H1 (cell line): Measurements from ENCODE around the gene CENPP. TPM values are rescaled to one million over a fixed set of nuclear protein-coding genes. Genes with fewer than 3 reads are reported as not detected.

ENCODE experiments used
- CTCF ChIA-PET: fragments of 300-600 bp; sonication (Branson Sonifier 250); formaldehyde crosslinking; loops from one replicate; lab custom pipeline; 2021; ENCODE audit not compliant: partially characterized antibody; lab: Charles Lee
- POLR2A ChIA-PET: fragments of 300-600 bp; sonication (Branson Sonifier 250); formaldehyde crosslinking; loops from one replicate; lab custom pipeline; 2021; ENCODE audit warnings: inconsistent platforms; ENCODE audit not compliant: partially characterized antibody; lab: Charles Lee
- DNase-seq, 2 experiments: peaks; one replicate each; pipeline versions ENCODE4 v3.0.0 to v3.0.0-alpha.2; 2010 to 2022; ENCODE audit warnings: low spot score in 2 of 2, low read depth in 1 of 2, mixed read lengths in 1 of 2
- FAIRE-seq: peaks from 2 replicates; lab custom pipeline; 2011; peaks lifted over from hg19 to GRCh38; lab: Jason Lieb, UNC
- H2AFZ ChIP-seq: 2 replicates; pipeline ENCODE4 v1.8.1; 2012; ENCODE audit warnings: low read length, inconsistent platforms
- H2AK5ac ChIP-seq: 2 replicates; pipeline ENCODE4 v1.6.1; 2013; ENCODE audit warnings: low read depth, low read length
- H2BK120ac ChIP-seq: replicated peaks from 2 replicates; pipeline ENCODE3; 2013; ENCODE audit warnings: low read depth, low read length, inconsistent platforms
- H2BK12ac ChIP-seq: 2 replicates; pipeline ENCODE4 v1.6.1; 2013; ENCODE audit warnings: low read depth, low read length
- H2BK15ac ChIP-seq: 2 replicates; pipeline ENCODE4 v1.6.1; 2013; ENCODE audit warnings: low read length
- H2BK20ac ChIP-seq: 2 replicates; pipeline ENCODE4 v1.6.1; 2013; ENCODE audit warnings: low read length
- H2BK5ac ChIP-seq: 2 replicates; pipeline ENCODE4 v1.6.1; 2013; ENCODE audit warnings: low read depth, low read length
- H3K14ac ChIP-seq: 2 replicates; pipeline ENCODE4 v1.6.1; 2013; ENCODE audit warnings: inconsistent platforms; ENCODE audit not compliant: insufficient read length
- H3K18ac ChIP-seq: 2 replicates; pipeline ENCODE4 v1.6.1; 2013; ENCODE audit warnings: low read length; ENCODE audit errors: extremely low read depth
- H3K23ac ChIP-seq: 2 replicates; pipeline ENCODE4 v1.6.1; 2013; ENCODE audit warnings: inconsistent platforms; ENCODE audit not compliant: insufficient read length
- H3K23me2 ChIP-seq: 2 replicates; pipeline ENCODE4 v1.6.1; 2013; ENCODE audit warnings: low read depth, low read length
- H3K27ac ChIP-seq: 2 replicates; pipeline ENCODE4 v1.6.1; 2011; ENCODE audit warnings: low read depth, low read length, inconsistent platforms
- H3K27me3 ChIP-seq, 4 experiments: replicated peaks in 1 of 4; 1 replicate in 1 of 4; 2 replicates in 3 of 4; pipeline versions ENCODE4 v1.6.1 to v1.8.1; 2011 to 2013; ENCODE audit warnings: low read length in 3 of 4, mild to moderate bottlenecking in 3 of 4, inconsistent platforms in 2 of 4, mixed read lengths in 2 of 4, moderate library complexity in 1 of 4; ENCODE audit not compliant: control insufficient read depth in 3 of 4, insufficient read depth in 3 of 4; ENCODE audit errors: extremely low read depth in 1 of 4
- H3K36me3 ChIP-seq, 4 experiments: 2 replicates each; pipeline versions ENCODE4 v1.6.1 to v1.8.1; 2011 to 2013; ENCODE audit warnings: mild to moderate bottlenecking in 4 of 4, low read length in 3 of 4, moderate library complexity in 2 of 4, control low read depth in 1 of 4, inconsistent platforms in 1 of 4; ENCODE audit not compliant: insufficient read depth in 4 of 4, control insufficient read depth in 2 of 4
- H3K4ac ChIP-seq: replicated peaks from 2 replicates; pipeline ENCODE3; 2013; ENCODE audit warnings: low read length, low read depth, mixed read lengths, inconsistent platforms; ENCODE audit not compliant: insufficient read length
- H3K4me1 ChIP-seq, 4 experiments: replicated peaks in 1 of 4; 1 replicate in 1 of 4; 2 replicates in 3 of 4; pipeline versions ENCODE4 v1.6.1 to v1.8.1; 2011 to 2013; ENCODE audit warnings: low read length in 3 of 4, inconsistent platforms in 2 of 4, mixed read lengths in 1 of 4; ENCODE audit not compliant: insufficient read depth in 4 of 4, control insufficient read depth in 3 of 4
- H3K4me2 ChIP-seq, 2 experiments: 2 replicates each; pipeline versions ENCODE4 v1.6.1 to v1.8.1; 2011 to 2013; ENCODE audit warnings: low read depth in 2 of 2, low read length in 2 of 2, control low read depth in 1 of 2, inconsistent platforms in 1 of 2, mild to moderate bottlenecking in 1 of 2; ENCODE audit not compliant: insufficient read depth in 1 of 2
- H3K4me3 ChIP-seq, 4 experiments: fragments of 200-600, 300-600 bp in 1 of 4; sonication (generic), shearing (Covaris generic), sonication (Bioruptor Twin) in 1 of 4; 2 replicates each; pipeline versions ENCODE4 v1.5.1 to v1.8.1; 2011 to 2016; ENCODE audit warnings: low read length in 4 of 4, low read depth in 3 of 4, control low read depth in 2 of 4, inconsistent platforms in 2 of 4, mild to moderate bottlenecking in 2 of 4, mixed read lengths in 1 of 4, moderate library complexity in 1 of 4; ENCODE audit not compliant: insufficient read depth in 2 of 4; ENCODE audit errors: extremely low read depth in 1 of 4
- H3K56ac ChIP-seq: replicated peaks from 2 replicates; pipeline ENCODE3; 2013; ENCODE audit warnings: low read depth, mild to moderate bottlenecking, mixed read lengths, low read length, inconsistent platforms; ENCODE audit not compliant: insufficient read length
- H3K79me1 ChIP-seq: 2 replicates; pipeline ENCODE4 v1.6.1; 2013; ENCODE audit warnings: low read depth, low read length, control low read depth
- H3K79me2 ChIP-seq, 2 experiments: 2 replicates each; pipeline versions ENCODE4 v1.6.1 to v1.8.1; 2012 to 2013; ENCODE audit warnings: low read length in 2 of 2, mild to moderate bottlenecking in 2 of 2, inconsistent platforms in 1 of 2; ENCODE audit not compliant: insufficient read depth in 2 of 2, control insufficient read depth in 1 of 2
- H3K9ac ChIP-seq, 4 experiments: replicated peaks in 1 of 4; 1 replicate in 1 of 4; 2 replicates in 3 of 4; pipeline versions ENCODE4 v1.6.1 to v1.8.1; 2011 to 2013; ENCODE audit warnings: low read depth in 3 of 4, low read length in 3 of 4, control low read depth in 2 of 4, mild to moderate bottlenecking in 2 of 4, moderate library complexity in 2 of 4, inconsistent platforms in 1 of 4; ENCODE audit errors: extremely low read depth in 1 of 4
- H3K9me3 ChIP-seq, 2 experiments: 2 replicates each; pipeline versions ENCODE4 v1.6.1 to v1.8.1; 2012 to 2013; ENCODE audit warnings: mild to moderate bottlenecking in 2 of 2, moderate library complexity in 2 of 2, control low read depth in 1 of 2, inconsistent platforms in 1 of 2, low read depth in 1 of 2, low read length in 1 of 2, mixed read lengths in 1 of 2; ENCODE audit not compliant: insufficient read depth in 2 of 2
- H4K20me1 ChIP-seq, 2 experiments: replicated peaks in 1 of 2; 2 replicates each; pipeline versions ENCODE3 to v1.8.1; 2011 to 2013; ENCODE audit warnings: inconsistent platforms in 2 of 2, low read length in 2 of 2, mild to moderate bottlenecking in 1 of 2; ENCODE audit not compliant: insufficient read depth in 2 of 2, control insufficient read depth in 1 of 2
- H4K5ac ChIP-seq: 2 replicates; pipeline ENCODE4 v1.6.1; 2013; ENCODE audit warnings: low read length, low read depth, mixed read lengths, inconsistent platforms; ENCODE audit not compliant: insufficient read length
- H4K8ac ChIP-seq: 2 replicates; pipeline ENCODE4 v1.8.0; 2013; ENCODE audit warnings: mild to moderate bottlenecking, moderate library complexity, low read length, inconsistent platforms; ENCODE audit not compliant: insufficient read depth; ENCODE audit errors: extremely low read depth
- H4K91ac ChIP-seq: replicated peaks from 2 replicates; pipeline ENCODE3; 2013; ENCODE audit warnings: low read length, mixed read lengths, inconsistent platforms; ENCODE audit not compliant: insufficient read length
- ASH2L ChIP-seq: fragments of 200-600, 300-600 bp; sonication (generic); IDR thresholded peaks from one replicate; pipeline ENCODE4 v1.7.1; 2017; ENCODE audit warnings: low read length
- FOSL1 ChIP-seq: IDR thresholded peaks from 2 replicates; pipeline ENCODE4 v1.6.1; 2011; ENCODE audit warnings: mild to moderate bottlenecking, low read depth, low read length, moderate library complexity; ENCODE audit not compliant: insufficient read depth
- POU5F1 ChIP-seq: IDR thresholded peaks from 2 replicates; pipeline ENCODE4 v1.6.1; 2011; ENCODE audit warnings: low read depth, mild to moderate bottlenecking, low read length, moderate library complexity
- WGBS, 2 experiments: shearing (Covaris generic) in 1 of 2; methylation state at CpG; one replicate each; pipeline versions ENCODE4 v1.1.6 to v1.1.7; 2013 to 2015; ENCODE audit warnings: low lambda C conversion rate in 2 of 2, mixed read lengths in 2 of 2, inconsistent platforms in 1 of 2, low coverage in 1 of 2, missing lambda C conversion rate in 1 of 2; ENCODE audit not compliant: insufficient replicate concordance in 2 of 2, insufficient coverage in 1 of 2, insufficient read length in 1 of 2; ENCODE audit errors: extremely low coverage in 1 of 2, missing lambda C conversion rate in 1 of 2; 5-methylcytosine and 5-hydroxymethylcytosine counted together
- polyA plus RNA-seq, 7 experiments: library from polyadenylated mRNA; depleted of rRNA in 3 of 7; stranded (reverse) in 5 of 7; unstranded in 2 of 7; fragments of >200 nt in 5 of 7; fragments of 200-250 nt in 2 of 7; gene quantifications; 1 replicate in 5 of 7; 2 replicates in 1 of 7; 4 replicates in 1 of 7; pipeline versions ENCODE4 v1.2.1 to v1.2.3, GENCODE V29; 2011 to 2013; ENCODE audit warnings: missing spikeins in 2 of 7, mixed read lengths in 2 of 7
- total RNA-seq: library from RNA; stranded (reverse); fragmentation: NEBNext Ultra II Directional; extraction: Animal tissue kit (Norgen Biotek cat#: 25700); gene quantifications from 2 replicates; pipeline ENCODE4 v1.2.1, GENCODE V29; 2021
- TF ChIP-seq, protein P1 (sequence below): IDR thresholded peaks from 2 replicates; pipeline ENCODE4 v1.6.1; 2011; ENCODE audit warnings: low read length, improper control_type of control experiment

The CENPP gene
- total and polyA plus RNA-seq, 2 of the 8 experiments (the other 6 are each of a cell fraction or from before 2014, with no cell fraction given) = 2.7 to 10.8 TPM

DNA sequence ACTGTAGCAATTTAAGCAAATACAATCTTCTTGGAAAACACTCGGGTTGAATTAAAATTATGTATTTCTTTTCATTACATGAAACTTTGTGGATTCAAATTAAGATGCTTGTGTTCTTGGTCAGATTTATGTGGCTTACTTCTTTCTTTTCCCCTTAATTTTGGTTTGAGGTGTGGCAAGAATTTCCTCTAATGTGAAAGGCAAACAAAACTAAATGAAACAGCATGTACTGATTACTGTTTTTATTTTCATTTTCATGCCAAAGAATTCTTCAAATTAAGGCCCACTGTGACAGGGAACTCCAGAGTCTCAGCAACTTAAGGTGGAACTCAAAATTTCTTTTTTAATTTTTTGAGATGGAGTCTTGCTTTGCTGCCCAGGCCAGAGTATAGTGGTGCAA is 98.6 kb downstream of the CENPP start, which contains the start of gene OMD:
OMD (minus strand) TSS at position 132 of the 400 bp plus-strand sequence. CDS start 6,913 bp downstream, outside the sequence.
- Histone ChIP-seq H2BK20ac (no peak within 1 kb of the TSS), H3K56ac (no peak within 1 kb of the TSS), H3K18ac (no peak within 1 kb of the TSS), H2BK15ac (no peak within 1 kb of the TSS), H3K9ac (no peak within 1 kb of the TSS), H4K20me1 (no peaks in the 10 kb centered on the region), H2AK5ac (no peak within 1 kb of the TSS), H3K27me3 (no peaks in the 10 kb centered on the region), H4K8ac (no peak within 1 kb of the TSS), H3K27ac (no peak within 1 kb of the TSS), H2AFZ (no peak within 1 kb of the TSS), H2BK12ac (no peak within 1 kb of the TSS), H3K4me3 (no peak within 1 kb of the TSS), H3K79me2 (no peaks in the 10 kb centered on the region), H3K23ac (no peak within 1 kb of the TSS), H3K4me1 (peaks cover 0 to 2% (median 0%) of the 10 kb centered on the region in 4 experiments; a peak in 1 of 7 replicates), H3K23me2 (no peaks in the 10 kb centered on the region), H3K14ac (no peak within 1 kb of the TSS), H3K9me3 (no peaks in the 10 kb centered on the region), H2BK120ac (no peak within 1 kb of the TSS), H3K4me2 (no peak within 1 kb of the TSS), H4K5ac (no peak within 1 kb of the TSS), H3K79me1 (no peaks in the 10 kb centered on the region; the same call in 1 of the 2 replicates), H4K91ac (no peak within 1 kb of the TSS), H3K4ac (no peak within 1 kb of the TSS), H2BK5ac (no peak within 1 kb of the TSS)
- 87% methylated on average over 1 of the region's 1 CpG; no CpG with 5 or more reads in 1 of the 2 experiments for WGBS, 2 experiments
- DNase-seq (no peak), FAIRE-seq (no peak)
- CTCF ChIA-PET = interaction anchor here (1.7 kb wide), 1 partner anchor 13 kb away, joined by 4 read pairs; no protein-coding TSS in a partner anchor
- TF ChIP-seq, protein P1, sequence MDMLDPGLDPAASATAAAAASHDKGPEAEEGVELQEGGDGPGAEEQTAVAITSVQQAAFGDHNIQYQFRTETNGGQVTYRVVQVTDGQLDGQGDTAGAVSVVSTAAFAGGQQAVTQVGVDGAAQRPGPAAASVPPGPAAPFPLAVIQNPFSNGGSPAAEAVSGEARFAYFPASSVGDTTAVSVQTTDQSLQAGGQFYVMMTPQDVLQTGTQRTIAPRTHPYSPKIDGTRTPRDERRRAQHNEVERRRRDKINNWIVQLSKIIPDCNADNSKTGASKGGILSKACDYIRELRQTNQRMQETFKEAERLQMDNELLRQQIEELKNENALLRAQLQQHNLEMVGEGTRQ = no peak
- TF ChIP-seq FOSL1 (no peak), ASH2L (no peak), POU5F1 (no peak)
- TF ChIP-seq, all 59 proteins: peak for 0
- H3K36me3 ChIP-seq = no peaks in the 10 kb centered on the region
- POLR2A ChIA-PET = no interaction called here
